ENCODE results near the gene AKR7A3.

GRCh38 chr1:19329188-19329587 is 40.6 kb upstream of the AKR7A3 start:
- TF ChIP-seq CTCF (IDR thresholded peaks at IDR 0.05) (no peak), POLR2A (IDR thresholded peaks at IDR 0.05) (no peak)
